HG02759 (cell line): ENCODE data around the gene EXD2.
"Not testable (repeated sequence)": the region's sequence is repeated elsewhere in the genome, so short reads cannot be mapped to it uniquely, and the experiment has no call there.

Source experiments
- ATAC-seq: cut with Tn5 transposase; IDR thresholded peaks from one replicate; pipeline ENCODE4 v1.9.1; 2021; ENCODE audit warnings: mild to moderate bottlenecking, moderate library complexity; ENCODE audit not compliant: unreplicated experiment

Gene EXD2

DNA sequence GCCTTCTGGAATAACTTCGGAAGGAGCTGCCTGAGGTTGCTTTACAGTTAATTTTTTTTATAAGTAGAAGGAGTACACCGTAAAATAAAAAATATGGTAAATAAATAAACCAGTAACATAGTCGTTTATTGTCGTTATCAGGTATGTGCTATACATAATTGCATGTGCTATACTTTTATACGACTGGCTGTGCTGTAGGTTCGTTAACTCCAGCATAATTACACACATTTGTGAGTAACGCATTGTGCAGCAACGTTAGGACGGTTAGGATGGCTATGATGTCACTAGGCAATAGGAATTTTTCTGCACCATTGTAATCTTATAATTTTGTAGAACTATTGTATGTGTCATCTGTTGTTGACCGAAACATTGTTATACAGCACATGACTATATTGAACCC, 8.5 kb downstream of the EXD2 start:
- ATAC-seq = no peak

DNA sequence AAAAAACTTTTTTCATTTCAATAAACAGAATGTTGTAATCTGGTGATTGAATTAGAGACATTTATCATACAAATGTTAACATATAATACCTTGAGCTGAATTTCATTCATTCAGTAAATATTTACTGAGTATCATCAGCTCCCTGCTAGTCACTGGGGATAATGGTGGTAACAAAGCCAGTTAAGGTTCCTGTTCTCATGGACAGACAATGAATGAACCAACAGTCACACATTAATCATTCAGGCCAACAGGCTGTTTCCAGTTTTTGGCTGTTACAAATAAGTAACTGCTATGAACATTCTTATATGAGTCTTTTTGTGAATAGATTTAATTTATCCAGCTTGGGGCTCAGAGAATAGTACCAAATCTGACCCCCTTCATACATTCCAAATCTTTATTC, 13.5 kb downstream of the EXD2 start:
- ATAC-seq = no peak

DNA sequence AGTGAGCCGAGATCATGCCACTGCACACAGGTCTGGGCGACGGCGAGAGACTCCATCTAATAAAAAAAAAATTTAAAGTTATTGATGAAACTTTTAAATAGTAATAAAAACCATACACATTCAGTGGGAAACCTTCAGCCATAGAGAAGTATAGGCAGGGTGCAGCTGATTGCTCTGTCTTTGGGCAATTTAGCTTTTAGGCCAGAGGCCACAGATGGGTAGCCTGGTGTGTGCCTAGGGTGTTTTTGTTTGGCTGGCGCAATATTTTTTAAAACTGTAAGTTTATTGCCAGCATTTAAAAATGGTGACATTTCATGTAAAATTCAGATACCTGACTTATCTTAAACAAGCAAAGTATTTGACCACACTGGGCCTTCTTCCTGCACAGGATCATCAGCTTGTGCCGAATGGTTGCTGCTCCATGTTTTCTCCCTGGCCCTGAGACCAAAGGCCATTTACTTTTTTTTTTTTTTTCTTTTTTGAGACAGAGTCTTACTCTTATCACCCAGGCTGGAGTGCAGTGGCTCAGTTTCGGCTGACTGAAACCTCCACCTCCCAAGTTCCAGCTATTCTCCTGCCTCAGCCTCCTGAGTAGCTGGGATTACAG, 16.2 kb downstream of the EXD2 start:
- no peak for ATAC-seq

DNA sequence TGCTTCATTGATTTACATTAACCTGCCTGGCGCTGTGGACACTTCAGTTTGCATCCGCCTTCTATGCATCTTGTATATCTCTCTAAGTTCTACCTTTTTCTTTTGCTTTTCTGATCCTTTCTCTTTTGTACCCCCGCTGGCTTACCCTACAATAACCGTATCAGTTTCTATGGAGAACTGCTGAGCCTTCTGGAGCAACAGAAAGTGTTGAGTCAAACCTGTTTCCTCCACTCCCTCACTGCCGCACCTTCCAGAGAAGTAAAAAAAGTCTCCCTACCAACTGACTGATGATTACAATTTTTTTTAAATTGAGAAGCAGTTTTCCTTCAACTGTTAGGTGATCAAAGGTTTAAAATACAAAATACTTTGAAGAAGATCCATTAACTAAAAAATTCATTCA, 17.4 kb downstream of the EXD2 start:
- no peak for ATAC-seq

DNA sequence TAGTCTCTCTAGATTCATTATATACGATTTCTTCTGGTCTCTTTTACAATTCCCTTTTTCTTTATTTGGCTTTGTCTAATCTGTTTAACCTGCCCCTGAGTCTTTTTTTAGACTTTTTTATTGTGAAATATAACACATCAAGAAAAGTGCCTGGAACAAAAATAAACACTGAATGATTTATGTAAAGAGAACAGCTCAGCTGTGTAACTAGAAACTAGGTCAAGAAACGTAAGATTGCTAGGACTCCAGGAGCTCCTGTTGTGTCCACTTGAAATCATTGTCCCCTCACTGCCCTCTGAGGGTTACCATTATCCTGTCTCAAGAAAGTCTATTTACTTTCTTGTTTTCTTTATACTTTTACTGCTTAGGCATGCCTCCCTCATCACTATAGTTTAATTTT, 23.1 kb downstream of the EXD2 start:
- no peak for ATAC-seq

DNA sequence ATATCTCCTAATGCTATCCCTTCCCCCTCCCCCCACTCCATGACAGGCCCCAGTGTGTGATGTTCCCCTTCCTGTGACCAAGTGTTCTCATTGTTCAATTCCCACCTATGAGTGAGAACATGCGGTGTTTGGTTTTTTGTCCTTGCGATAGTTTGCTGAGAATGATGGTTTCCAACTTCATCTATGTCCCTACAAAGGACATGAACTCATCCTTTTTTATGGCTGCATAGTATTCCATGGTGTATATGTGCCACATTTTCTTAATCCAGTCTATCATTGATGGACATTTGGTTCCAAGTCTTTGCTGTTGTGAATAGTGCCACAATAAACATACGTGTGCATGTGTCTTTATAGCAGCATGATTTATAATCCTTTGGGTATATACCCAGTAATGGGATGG, 26.4 kb downstream of the EXD2 start:
- ATAC-seq = not testable (repeated sequence)

DNA sequence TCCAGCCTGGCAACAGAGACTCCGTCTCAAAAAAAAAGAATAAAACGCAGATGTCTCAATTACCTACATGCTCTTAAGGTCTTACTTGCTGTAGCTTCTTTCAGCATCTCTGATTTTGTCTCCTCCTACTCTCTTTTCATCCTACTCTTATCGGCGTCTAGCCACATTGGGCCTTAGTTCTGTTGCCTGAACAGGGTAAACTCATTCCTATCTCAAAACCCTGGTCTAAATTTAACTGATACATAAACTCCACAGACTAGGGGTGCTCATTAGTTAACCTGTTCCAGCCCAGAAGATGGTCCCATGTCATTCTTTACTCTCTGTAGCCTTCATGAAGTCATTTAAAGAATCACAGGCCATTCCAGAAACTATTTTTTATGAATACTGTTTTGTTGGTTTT, 33.6 kb downstream of the EXD2 start:
- no peak for ATAC-seq

DNA sequence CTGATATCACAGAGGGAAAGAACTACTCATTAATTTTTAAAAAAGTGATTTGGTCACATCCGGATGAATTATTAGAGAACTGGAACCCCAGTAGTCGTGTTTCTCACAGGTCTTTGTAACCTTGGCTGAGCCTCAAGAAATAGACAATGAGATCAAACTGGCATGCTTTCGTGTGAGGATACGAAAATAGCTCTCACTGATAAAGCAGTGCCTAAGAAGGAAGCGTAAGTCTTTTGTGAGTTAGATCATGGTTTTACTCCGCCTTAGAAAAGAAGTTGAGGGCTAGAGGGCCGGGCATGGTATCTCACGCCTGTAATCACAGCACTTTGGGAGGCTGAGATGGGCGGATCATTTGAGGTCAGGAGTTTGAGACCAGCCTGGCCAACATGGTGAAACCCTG, 34.9 kb downstream of the EXD2 start:
- ATAC-seq = no peak

DNA sequence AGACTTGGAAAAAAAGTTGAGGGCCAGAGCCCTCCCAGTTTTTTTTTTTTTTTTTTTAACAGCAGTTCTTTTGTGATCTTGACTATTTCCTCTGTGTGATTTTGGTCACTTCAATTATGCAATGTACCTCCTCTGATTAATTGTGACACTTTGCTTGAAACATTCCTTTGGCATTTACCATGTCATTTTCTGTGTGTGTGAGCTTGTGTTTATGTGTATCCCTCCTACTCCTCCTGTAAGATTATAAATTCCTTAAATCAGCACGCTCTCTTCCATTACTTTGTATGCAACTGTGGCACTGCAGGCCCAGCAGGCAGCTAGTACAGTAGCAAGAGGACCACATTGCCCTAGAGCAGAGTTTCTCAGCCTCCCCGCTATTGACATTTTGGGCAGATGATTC, 35.4 kb downstream of the EXD2 start:
- ATAC-seq = no peak

DNA sequence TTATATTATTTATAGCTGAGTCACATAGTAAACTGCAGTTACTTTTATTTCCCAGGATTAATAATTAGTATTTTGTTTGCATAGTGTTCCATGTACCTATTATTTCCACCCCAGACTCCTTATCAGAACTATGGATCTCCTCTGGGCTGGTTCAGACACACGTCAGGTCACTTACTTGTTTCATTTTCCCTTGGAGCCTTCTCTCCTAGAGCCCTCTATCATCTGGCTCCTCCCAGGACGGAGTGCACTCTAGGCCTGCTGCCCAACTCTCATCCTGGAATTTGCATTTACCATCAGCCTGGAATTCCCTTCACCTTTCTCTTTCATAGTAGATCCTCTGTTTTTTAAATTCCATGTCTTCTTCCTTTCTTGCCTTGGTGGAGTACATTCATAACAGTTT, 40.2 kb downstream of the EXD2 start:
- ATAC-seq = no peak

DNA sequence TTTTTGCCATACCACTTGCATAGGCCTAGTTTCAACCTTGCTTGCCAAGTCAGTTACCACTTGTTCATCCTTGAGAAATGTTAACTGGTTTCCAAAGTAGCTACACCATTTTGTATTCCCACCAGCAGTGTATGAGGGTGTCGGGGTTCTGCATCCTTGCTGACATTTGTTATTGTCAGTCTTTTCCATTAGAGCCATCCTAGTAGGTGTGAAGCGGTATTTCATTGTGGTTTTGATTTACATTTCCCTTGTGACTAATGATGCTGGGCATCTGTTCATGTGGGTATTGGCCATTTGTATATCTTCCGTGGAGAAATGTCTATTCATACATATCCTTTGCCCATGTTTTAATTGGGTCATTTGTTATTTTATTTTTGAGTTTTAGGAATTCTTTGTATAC, 41.1 kb downstream of the EXD2 start:
- ATAC-seq = no peak

DNA sequence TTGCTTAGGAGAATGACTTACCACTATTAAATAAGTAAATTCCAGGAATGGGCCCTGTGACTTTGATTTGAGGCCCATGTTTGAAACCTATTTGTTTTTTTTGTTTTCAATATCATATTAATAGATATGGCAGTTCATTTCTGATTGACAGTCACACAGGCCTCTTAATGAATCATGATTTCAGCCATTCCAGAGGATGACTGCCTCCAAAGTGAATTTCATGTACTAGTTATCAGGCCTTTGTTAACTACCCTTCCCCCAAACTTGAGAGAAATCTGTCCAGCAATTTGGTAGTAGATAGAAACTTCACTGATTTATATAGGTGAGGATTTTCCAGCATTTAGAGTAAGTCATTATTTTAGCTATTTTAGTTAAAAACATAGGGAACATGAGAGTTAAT, 42.8 kb downstream of the EXD2 start:
- no peak for ATAC-seq

DNA sequence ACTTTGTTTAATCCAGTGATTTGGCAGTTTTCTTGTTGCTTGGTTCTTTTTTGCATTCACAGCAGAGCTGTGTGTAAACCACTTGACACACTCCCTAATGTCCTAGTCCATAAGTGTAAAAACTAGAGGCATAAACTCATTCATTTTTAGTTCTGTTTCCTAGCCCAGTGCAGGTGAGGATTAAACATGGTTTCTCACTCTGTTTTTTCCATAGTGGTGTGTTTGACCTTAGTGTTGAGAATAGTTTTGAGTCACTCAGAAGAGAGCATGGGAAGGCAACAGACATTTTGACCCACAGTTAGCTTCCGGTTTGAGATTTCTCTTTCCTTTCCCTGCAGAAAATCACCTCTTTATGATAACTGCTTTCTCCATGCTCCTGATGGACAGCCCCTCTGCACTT, 44.4 kb downstream of the EXD2 start:
- ATAC-seq = no peak

DNA sequence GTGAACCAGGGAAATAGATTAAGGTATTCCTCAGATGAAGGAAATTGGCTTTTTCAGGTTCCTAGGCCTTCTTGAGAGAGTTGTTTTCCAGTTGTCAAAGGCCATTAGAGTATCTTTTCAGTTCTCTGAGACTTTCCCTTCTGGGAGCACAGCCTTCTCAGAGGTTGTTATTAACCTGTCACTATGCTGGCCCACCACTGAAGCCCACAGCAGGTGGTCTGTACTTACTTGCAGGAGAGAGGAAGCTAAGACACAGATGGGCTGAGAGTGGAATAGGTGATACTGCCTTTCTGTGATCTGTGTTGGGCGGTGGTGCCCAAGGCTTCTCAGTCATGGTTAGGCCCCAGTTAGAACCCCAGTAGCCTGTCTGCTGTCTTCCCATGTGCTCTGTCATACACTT, 45.8 kb downstream of the EXD2 start:
- no peak for ATAC-seq

DNA sequence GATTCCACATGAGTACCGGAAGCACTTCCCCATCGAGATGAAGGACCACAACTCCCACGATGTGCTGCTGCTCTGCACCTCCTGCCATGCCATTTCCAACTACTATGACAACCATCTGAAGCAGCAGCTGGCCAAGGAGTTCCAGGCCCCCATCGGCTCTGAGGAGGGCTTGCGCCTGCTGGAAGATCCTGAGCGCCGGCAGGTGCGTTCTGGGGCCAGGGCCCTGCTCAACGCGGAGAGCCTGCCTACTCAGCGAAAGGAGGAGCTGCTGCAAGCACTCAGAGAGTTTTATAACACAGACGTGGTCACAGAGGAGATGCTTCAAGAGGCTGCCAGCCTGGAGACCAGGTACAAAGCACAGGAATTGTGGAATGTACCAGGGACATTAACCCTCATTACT, 46.3 kb downstream of the EXD2 start:
- no peak for ATAC-seq

DNA sequence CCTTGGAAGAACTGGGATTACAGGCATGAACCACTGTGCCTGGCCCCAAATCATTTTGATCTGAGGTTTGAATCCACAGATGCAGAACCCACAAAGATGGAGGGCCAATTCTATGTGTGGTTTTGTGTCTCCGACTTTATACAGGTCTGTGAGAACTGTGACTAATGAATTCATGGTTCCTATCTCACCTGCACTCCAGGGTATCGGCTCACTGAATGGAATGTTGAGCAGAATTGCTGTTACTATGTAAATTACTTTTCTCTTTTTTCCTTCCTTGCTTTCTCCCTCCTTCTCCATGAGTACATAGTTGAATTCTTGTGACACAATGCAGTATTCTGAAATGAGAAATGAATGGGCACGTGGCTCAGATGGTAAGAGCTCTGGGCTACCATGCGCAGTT, 47.6 kb downstream of the EXD2 start:
- no peak for ATAC-seq

DNA sequence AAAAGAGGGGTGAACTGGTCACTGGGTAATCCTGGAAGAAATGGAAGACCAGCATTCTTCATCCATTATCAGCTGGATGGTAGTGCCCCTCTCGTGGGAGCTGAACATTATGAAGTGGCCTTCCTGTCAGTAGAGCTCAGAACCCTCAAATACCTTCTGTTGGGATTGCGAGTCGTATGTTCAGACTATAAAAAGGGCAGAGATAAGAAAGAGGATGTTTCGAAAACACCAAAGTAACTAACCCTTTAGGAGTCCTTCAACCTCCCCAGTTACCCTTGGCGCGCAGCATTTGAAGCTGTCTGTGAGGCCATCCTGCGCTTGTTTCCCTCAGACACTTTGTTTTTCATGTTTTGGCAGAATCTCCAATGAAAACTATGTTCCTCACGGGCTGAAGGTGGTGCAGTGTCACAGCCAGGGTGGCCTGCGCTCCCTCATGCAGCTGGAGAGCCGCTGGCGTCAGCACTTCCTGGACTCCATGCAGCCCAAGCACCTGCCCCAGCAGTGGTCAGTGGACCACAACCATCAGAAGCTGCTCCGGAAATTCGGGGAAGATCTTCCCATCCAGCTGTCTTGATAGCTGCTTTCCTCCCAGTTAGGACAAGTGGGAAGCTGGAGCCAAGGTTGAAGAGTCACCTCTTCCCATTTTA, 49.4 kb downstream of the EXD2 start:
- ATAC-seq = no peak

DNA sequence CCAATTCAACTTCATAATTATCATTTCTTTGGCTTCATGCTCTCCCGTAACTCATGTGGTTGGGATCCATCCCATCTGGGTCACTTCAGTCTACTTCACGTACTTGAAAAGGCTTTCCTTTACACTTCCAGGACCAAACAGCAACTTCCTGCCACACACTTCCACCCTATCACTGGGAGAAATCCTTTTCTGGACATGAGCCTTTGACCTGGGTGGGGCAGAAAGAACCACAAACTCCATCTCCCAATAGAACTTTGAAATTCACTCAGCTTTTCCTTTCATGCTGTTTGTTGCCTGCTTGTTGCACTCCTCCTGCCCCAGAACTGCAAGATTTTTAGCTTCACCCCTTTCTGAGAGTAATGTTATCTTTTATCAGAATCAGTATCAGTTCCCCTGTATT, 50.3 kb downstream of the EXD2 start:
- no peak for ATAC-seq

DNA sequence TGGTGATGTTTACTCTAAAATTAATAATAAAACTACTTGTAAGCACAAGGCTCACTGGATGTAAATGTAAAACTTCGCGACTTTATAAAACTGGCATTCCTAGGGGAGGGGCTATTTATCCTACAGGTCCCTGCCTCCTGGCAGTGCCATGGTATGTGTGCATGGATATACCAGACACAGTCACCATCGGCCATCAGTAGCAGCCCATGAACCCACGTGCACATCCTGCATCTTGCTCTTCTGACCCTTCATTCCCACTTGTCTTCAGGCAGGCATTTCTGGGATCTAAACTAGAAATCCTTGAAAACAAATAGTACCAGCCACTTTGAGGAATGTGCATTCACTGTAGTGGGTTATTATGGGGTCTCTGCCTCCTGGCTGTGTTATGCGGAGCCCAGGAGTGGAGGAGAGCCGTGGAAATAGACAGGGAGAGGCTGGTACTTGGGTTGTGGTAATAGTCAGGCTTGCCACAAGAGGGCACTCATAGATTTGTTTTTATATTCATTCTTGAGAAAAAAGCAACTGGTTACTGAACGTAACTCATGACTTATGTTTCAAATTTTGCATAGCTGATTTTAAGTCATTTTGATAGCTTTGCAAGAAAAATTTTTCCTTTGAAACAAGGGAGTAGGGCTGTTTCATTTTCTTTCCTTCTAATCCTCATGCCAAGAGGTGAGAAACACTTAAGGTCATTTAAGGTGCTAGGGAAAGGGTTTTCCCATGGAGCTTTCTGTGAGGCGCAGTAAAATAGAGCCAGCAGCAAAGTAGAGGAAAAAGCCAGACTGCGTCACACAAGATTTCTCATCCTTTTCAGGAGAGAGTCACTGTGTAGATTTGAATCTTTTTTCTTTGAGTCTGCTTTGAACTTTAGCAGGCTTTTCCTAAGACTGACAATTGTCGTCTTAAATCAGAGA, 51.3 kb downstream of the EXD2 start:
- ATAC-seq = no peak

DNA sequence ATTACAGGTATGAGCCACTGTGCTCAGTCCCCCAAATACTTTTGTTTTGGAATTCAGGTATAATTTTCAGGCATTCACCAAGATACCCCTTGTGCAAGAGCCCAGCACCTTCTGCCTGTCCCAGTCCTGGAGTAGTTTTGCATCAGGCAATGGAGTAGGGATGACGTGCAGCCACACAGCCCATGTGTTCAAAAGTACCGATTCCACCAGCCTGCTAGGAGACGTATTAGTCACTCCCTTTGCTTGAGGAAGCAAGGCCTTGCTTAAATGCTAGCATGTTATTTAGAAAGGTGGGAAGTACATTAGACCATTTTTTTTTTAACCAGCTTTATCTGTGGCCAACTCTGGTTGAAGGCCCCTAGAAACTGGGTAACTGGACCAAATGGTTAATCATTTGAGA, 53.6 kb downstream of the EXD2 start:
- ATAC-seq = no peak

DNA sequence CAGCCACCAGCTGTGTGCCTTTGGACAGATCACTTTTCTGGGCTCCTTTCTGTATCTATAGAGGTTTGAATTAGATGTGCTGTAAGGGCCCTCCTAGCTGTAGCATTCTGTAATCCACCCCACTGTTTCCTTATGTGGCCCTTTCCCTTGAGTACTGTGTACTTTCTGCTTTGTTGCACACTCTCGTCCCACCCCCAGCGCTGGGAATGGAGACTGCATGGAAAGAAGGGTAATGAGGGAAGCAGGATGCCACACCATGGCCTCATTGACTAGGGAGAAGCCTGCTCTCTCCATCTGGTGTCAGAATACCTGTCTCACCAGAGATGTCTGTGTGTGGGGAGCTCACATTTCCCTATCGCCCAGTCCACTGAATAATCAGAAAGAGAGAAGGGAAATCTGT, 55.0 kb downstream of the EXD2 start:
- no peak for ATAC-seq
